Measurements from ENCODE around the gene PTPN11.

PTPN11 gene

GRCh38 chr12:112489456-112489855, 70.7 kb downstream of the PTPN11 start:
- Histone ChIP-seq H3K36me3 (replicated peaks; ENCODE audit: insufficient read depth, low read length) (no peaks in the 10 kb centered on the region), H3K9me3 (replicated peaks; ENCODE audit: insufficient read depth, low read length) (no peaks in the 10 kb centered on the region), H3K27me3 (replicated peaks; ENCODE audit: insufficient read depth, low read length) (no peaks in the 10 kb centered on the region), H3K79me2 (ENCODE audit: low read length) (no peaks in the 10 kb centered on the region), H2AFZ (ENCODE audit: low read length) (no peak overlapping the region), H3K4me2 (ENCODE audit: low read depth, low read length) (no peak overlapping the region), H3K4me3 (ENCODE audit: low read length) (no peak overlapping the region), H3K9ac (ENCODE audit: low read length) (no peak overlapping the region), H3K27ac (ENCODE audit: low read length) (no peak overlapping the region), H3F3A (ENCODE audit: insufficient read depth, low read length) (no peaks in the 10 kb centered on the region), H3K9me2 (replicated peaks; ENCODE audit: insufficient read depth, low read length) (no peaks in the 10 kb centered on the region), H3K4me1 (ENCODE audit: low read length) (no peaks in the 10 kb centered on the region), H4K20me1 (ENCODE audit: insufficient read depth, low read length) (no peaks in the 10 kb centered on the region)
- DNase-seq, result no peak
- TF ChIP-seq CTCF (IDR thresholded peaks at IDR 0.05; ENCODE audit: low read length), result no peak
- no peak for TF ChIP-seq EZH2 (optimal IDR thresholded peaks at IDR 0.05; ENCODE audit: low read depth, low read length)
- no peak for TF ChIP-seq EZH2phosphoT487 (IDR thresholded peaks at IDR 0.05; ENCODE audit: low read length)

GRCh38 chr12:112496496-112496895, 77.7 kb downstream of the PTPN11 start:
- TF ChIP-seq EZH2 (optimal IDR thresholded peaks at IDR 0.05; ENCODE audit: low read depth, low read length) (no peak), CTCF (IDR thresholded peaks at IDR 0.05; ENCODE audit: low read length) (no peak), EZH2phosphoT487 (IDR thresholded peaks at IDR 0.05; ENCODE audit: low read length) (no peak)
- Histone ChIP-seq H3K4me3 (ENCODE audit: low read length) (no peak overlapping the region), H3K79me2 (ENCODE audit: low read length) (no peaks in the 10 kb centered on the region), H3K9me2 (replicated peaks; ENCODE audit: insufficient read depth, low read length) (no peaks in the 10 kb centered on the region), H3K36me3 (replicated peaks; ENCODE audit: insufficient read depth, low read length) (no peaks in the 10 kb centered on the region), H3K27ac (ENCODE audit: low read length) (no peak overlapping the region), H3K4me2 (ENCODE audit: low read depth, low read length) (no peak overlapping the region), H3K4me1 (ENCODE audit: low read length) (no peaks in the 10 kb centered on the region), H3K9me3 (replicated peaks; ENCODE audit: insufficient read depth, low read length) (no peaks in the 10 kb centered on the region), H3K9ac (ENCODE audit: low read length) (no peak overlapping the region), H2AFZ (ENCODE audit: low read length) (no peak overlapping the region), H3F3A (ENCODE audit: insufficient read depth, low read length) (no peaks in the 10 kb centered on the region), H3K27me3 (replicated peaks; ENCODE audit: insufficient read depth, low read length) (no peaks in the 10 kb centered on the region), H4K20me1 (ENCODE audit: insufficient read depth, low read length) (no peaks in the 10 kb centered on the region)
- DNase-seq, result no peak

DNA sequence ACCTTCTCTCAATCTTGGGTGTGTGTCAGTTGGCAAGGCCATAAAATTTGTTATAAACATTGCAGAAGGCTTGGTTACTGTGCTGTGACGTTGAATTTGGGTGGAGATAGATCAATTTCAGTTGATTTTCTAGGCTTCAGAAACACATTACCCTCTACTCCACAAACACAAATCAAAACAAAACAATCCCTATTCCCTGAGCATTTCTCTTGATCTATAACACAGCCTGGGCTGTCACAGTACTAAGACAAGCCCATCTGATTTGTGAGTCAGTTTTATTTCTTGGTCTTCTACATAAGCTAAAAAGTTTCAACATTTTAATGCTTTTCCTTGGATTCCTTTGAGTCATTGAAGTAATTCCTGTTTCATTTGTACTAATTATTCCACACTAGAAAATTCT, 79.8 kb downstream of the PTPN11 start:
- H3K36me3 ChIP-seq (replicated peaks; ENCODE audit: insufficient read depth, low read length), result no peaks in the 10 kb centered on the region
- H2AFZ ChIP-seq (ENCODE audit: low read length), result no peak overlapping the region
- no peaks in the 10 kb centered on the region for H3K79me2 ChIP-seq (ENCODE audit: low read length)
- H3F3A ChIP-seq (ENCODE audit: insufficient read depth, low read length), result no peaks in the 10 kb centered on the region
- no peak overlapping the region for H3K4me3 ChIP-seq (ENCODE audit: low read length)
- no peaks in the 10 kb centered on the region for H3K4me1 ChIP-seq (ENCODE audit: low read length)
- no peak overlapping the region for H3K27ac ChIP-seq (ENCODE audit: low read length)
- no peaks in the 10 kb centered on the region for H3K27me3 ChIP-seq (replicated peaks; ENCODE audit: insufficient read depth, low read length)
- H3K9me2 ChIP-seq (replicated peaks; ENCODE audit: insufficient read depth, low read length), result no peaks in the 10 kb centered on the region
- no peak overlapping the region for H3K9ac ChIP-seq (ENCODE audit: low read length)
- TF ChIP-seq EZH2phosphoT487 (IDR thresholded peaks at IDR 0.05; ENCODE audit: low read length) (no peak), EZH2 (optimal IDR thresholded peaks at IDR 0.05; ENCODE audit: low read depth, low read length) (no peak), CTCF (IDR thresholded peaks at IDR 0.05; ENCODE audit: low read length) (no peak)
- no peaks in the 10 kb centered on the region for H4K20me1 ChIP-seq (ENCODE audit: insufficient read depth, low read length)
- no peak overlapping the region for H3K4me2 ChIP-seq (ENCODE audit: low read depth, low read length)
- no peak for DNase-seq
- no peaks in the 10 kb centered on the region for H3K9me3 ChIP-seq (replicated peaks; ENCODE audit: insufficient read depth, low read length)

Measured in MM.1S (cell line).